ENCODE data around the gene POLR3B. TPM values are rescaled to one million over a fixed set of nuclear protein-coding genes. Genes with fewer than 3 reads are reported as not detected.

Gene POLR3B
- total RNA-seq, 2 experiments from 2014 or later = 5.3 to 6.1 TPM

- H3K36me3 Mint-ChIP-seq (ENCODE audit: low read depth) = peaks cover 13% of the 10 kb centered on the region
- no peaks in the 10 kb centered on the region for H3K27me3 Mint-ChIP-seq
- ChIA-PET CTCF (no interaction called here), POLR2A (no interaction called here)
- H3K4me1 Mint-ChIP-seq = no peaks in the 10 kb centered on the region
- no peaks in the 10 kb centered on the region for H3K9me3 Mint-ChIP-seq
- no peak overlapping the region for H3K4me3 Mint-ChIP-seq
- no peak for DNase-seq
- no peak overlapping the region for H3K27ac Mint-ChIP-seq
These were observed 28.8 kb upstream of the POLR3B start for GRCh38 chr12:106328735-106329134.

GRCh38 chr12:106329231-106329982 is 28.1 kb upstream of the POLR3B start:
- ChIA-PET CTCF (no interaction called here), POLR2A (no interaction called here)
- no peak for DNase-seq
- H3K4me3 Mint-ChIP-seq = no peak overlapping the region
- no peaks in the 10 kb centered on the region for H3K4me1 Mint-ChIP-seq
- no peaks in the 10 kb centered on the region for H3K9me3 Mint-ChIP-seq
- peaks cover 6% of the 10 kb centered on the region for H3K36me3 Mint-ChIP-seq (ENCODE audit: low read depth)
- H3K27ac Mint-ChIP-seq = no peak overlapping the region
- no peaks in the 10 kb centered on the region for H3K27me3 Mint-ChIP-seq

- POLR2A ChIA-PET = no interaction called here
- Mint-ChIP-seq H3K36me3 (ENCODE audit: low read depth) (peaks cover 3% of the 10 kb centered on the region), H3K27me3 (no peaks in the 10 kb centered on the region)
These were observed 25.9 kb upstream of the POLR3B start for GRCh38 chr12:106331599-106331998.

GRCh38 chr12:106332536-106332935 is 25.0 kb upstream of the POLR3B start:
- Mint-ChIP-seq H3K4me3 (no peak overlapping the region), H3K4me1 (no peaks in the 10 kb centered on the region), H3K36me3 (ENCODE audit: low read depth) (peaks cover 8% of the 10 kb centered on the region), H3K27ac (no peak overlapping the region), H3K27me3 (no peaks in the 10 kb centered on the region), H3K9me3 (no peaks in the 10 kb centered on the region)
- CTCF ChIA-PET = interaction anchor here (1.0 kb wide), 1 partner anchor 32 kb away, joined by 3 read pairs; no protein-coding TSS in a partner anchor
- POLR2A ChIA-PET = no interaction called here
- no peak for DNase-seq

More at GRCh38 chr12:106331599-106331998, 25.9 kb upstream of the POLR3B start:
- Mint-ChIP-seq H3K4me1 (no peaks in the 10 kb centered on the region), H3K27ac (no peak overlapping the region), H3K9me3 (no peaks in the 10 kb centered on the region), H3K4me3 (no peak overlapping the region)
- CTCF ChIA-PET = interaction anchor here (1.3 kb wide), 1 partner anchor 26 kb away, joined by 3 read pairs; the partner anchor contains the start of gene POLR3B
- no peak for DNase-seq

GRCh38 chr12:106333010-106333409 is 24.5 kb upstream of the POLR3B start:
- CTCF ChIA-PET = interaction anchor here (1.0 kb wide), 1 partner anchor 32 kb away, joined by 3 read pairs; no protein-coding TSS in a partner anchor
- Mint-ChIP-seq H3K4me1 (no peaks in the 10 kb centered on the region), H3K4me3 (no peak overlapping the region), H3K27ac (no peak overlapping the region), H3K27me3 (no peaks in the 10 kb centered on the region), H3K9me3 (no peaks in the 10 kb centered on the region), H3K36me3 (ENCODE audit: low read depth) (peaks cover 8% of the 10 kb centered on the region)
- POLR2A ChIA-PET = no interaction called here
- no peak for DNase-seq

GRCh38 chr12:106333756-106334155 is 23.8 kb upstream of the POLR3B start:
- Mint-ChIP-seq H3K27me3 (no peaks in the 10 kb centered on the region), H3K4me1 (no peaks in the 10 kb centered on the region), H3K9me3 (no peaks in the 10 kb centered on the region), H3K27ac (no peak overlapping the region), H3K36me3 (ENCODE audit: low read depth) (peaks cover 8% of the 10 kb centered on the region), H3K4me3 (no peak overlapping the region)
- no peak for DNase-seq
- POLR2A ChIA-PET = no interaction called here
- CTCF ChIA-PET = no interaction called here

- no peak overlapping the region for H3K4me3 Mint-ChIP-seq
- H3K4me1 Mint-ChIP-seq = no peaks in the 10 kb centered on the region
- no peak overlapping the region for H3K27ac Mint-ChIP-seq
- ChIA-PET POLR2A (no interaction called here), CTCF (interaction anchor here (0.6 to 1.3 kb wide), 3 partner anchors 16 to 40 kb away, joined by 3 to 7 read pairs (median 3); partner anchors contain the start of gene POLR3B)
- H3K9me3 Mint-ChIP-seq = no peaks in the 10 kb centered on the region
- DNase-seq = no peak
- peaks cover 11% of the 10 kb centered on the region for H3K36me3 Mint-ChIP-seq (ENCODE audit: low read depth)
- no peaks in the 10 kb centered on the region for H3K27me3 Mint-ChIP-seq
These were observed 16.3 kb upstream of the POLR3B start for GRCh38 chr12:106341086-106341877.

GRCh38 chr12:106342397-106343213 is 14.9 kb upstream of the POLR3B start:
- Mint-ChIP-seq H3K36me3 (ENCODE audit: low read depth) (peaks cover 9% of the 10 kb centered on the region), H3K9me3 (no peaks in the 10 kb centered on the region), H3K27me3 (no peaks in the 10 kb centered on the region), H3K27ac (no peak overlapping the region), H3K4me1 (no peaks in the 10 kb centered on the region), H3K4me3 (no peak overlapping the region)
- ChIA-PET POLR2A (no interaction called here), CTCF (interaction anchor here (0.5 to 0.7 kb wide), 2 partner anchors 15 to 619 kb away, joined by 3 read pairs; partner anchors contain the start of gene POLR3B)
- no peak for DNase-seq

- no peak for DNase-seq
- no peak overlapping the region for H3K27ac Mint-ChIP-seq
- no peaks in the 10 kb centered on the region for H3K4me1 Mint-ChIP-seq
- no peak overlapping the region for H3K4me3 Mint-ChIP-seq
- peaks cover 9% of the 10 kb centered on the region for H3K36me3 Mint-ChIP-seq (ENCODE audit: low read depth)
- ChIA-PET CTCF (interaction anchor here (0.7 kb wide), 1 partner anchor 14 kb away, joined by 3 read pairs; the partner anchor contains the start of gene POLR3B), POLR2A (no interaction called here)
- no peaks in the 10 kb centered on the region for H3K27me3 Mint-ChIP-seq
- no peaks in the 10 kb centered on the region for H3K9me3 Mint-ChIP-seq
These were observed 14.4 kb upstream of the POLR3B start for GRCh38 chr12:106343214-106343528.

GRCh38 chr12:106344131-106344530 is 13.4 kb upstream of the POLR3B start:
- no peaks in the 10 kb centered on the region for H3K4me1 Mint-ChIP-seq
- H3K27ac Mint-ChIP-seq = no peak overlapping the region
- no peak overlapping the region for H3K4me3 Mint-ChIP-seq
- peaks cover 8% of the 10 kb centered on the region for H3K36me3 Mint-ChIP-seq (ENCODE audit: low read depth)
- ChIA-PET CTCF (no interaction called here), POLR2A (no interaction called here)
- no peak for DNase-seq
- no peaks in the 10 kb centered on the region for H3K27me3 Mint-ChIP-seq
- no peaks in the 10 kb centered on the region for H3K9me3 Mint-ChIP-seq

- peaks cover 6% of the 10 kb centered on the region for H3K36me3 Mint-ChIP-seq (ENCODE audit: low read depth)
- H3K27me3 Mint-ChIP-seq = peaks cover 2% of the 10 kb centered on the region
- no peaks in the 10 kb centered on the region for H3K4me1 Mint-ChIP-seq
- no peak overlapping the region for H3K4me3 Mint-ChIP-seq
- no peak overlapping the region for H3K27ac Mint-ChIP-seq
- H3K9me3 Mint-ChIP-seq = no peaks in the 10 kb centered on the region
- no peak for DNase-seq
- ChIA-PET CTCF (interaction anchor here (1.3 kb wide), 1 partner anchor 11 kb away, joined by 3 read pairs; no protein-coding TSS in a partner anchor), POLR2A (no interaction called here)
These were observed 11.8 kb upstream of the POLR3B start for GRCh38 chr12:106345746-106346145.

- Mint-ChIP-seq H3K9me3 (no peaks in the 10 kb centered on the region), H3K27ac (no peak overlapping the region), H3K4me1 (no peaks in the 10 kb centered on the region), H3K36me3 (ENCODE audit: low read depth) (peaks cover 6% of the 10 kb centered on the region), H3K4me3 (no peak overlapping the region), H3K27me3 (peaks cover 3% of the 10 kb centered on the region)
- POLR2A ChIA-PET = no interaction called here
- CTCF ChIA-PET = interaction anchor here (1.0 kb wide), 1 partner anchor 9 kb away, joined by 4 read pairs; the partner anchor contains the start of gene POLR3B
- no peak for DNase-seq
These were observed 9.1 kb upstream of the POLR3B start for GRCh38 chr12:106348411-106348810.

- peaks cover 3% of the 10 kb centered on the region for H3K27me3 Mint-ChIP-seq
- no peaks in the 10 kb centered on the region for H3K36me3 Mint-ChIP-seq (ENCODE audit: low read depth)
- no peak overlapping the region for H3K4me3 Mint-ChIP-seq
- H3K4me1 Mint-ChIP-seq = peaks cover 10% of the 10 kb centered on the region
- no peaks in the 10 kb centered on the region for H3K9me3 Mint-ChIP-seq
- POLR2A ChIA-PET = no interaction called here
- CTCF ChIA-PET = no interaction called here
- H3K27ac Mint-ChIP-seq = no peak overlapping the region
- no peak for DNase-seq
These were observed 4.4 kb upstream of the POLR3B start for GRCh38 chr12:106353175-106353574.
